OCI-LY3 (cell line): ENCODE results near the gene DOCK11.

Experiments used
- H2AFZ ChIP-seq: fragments of 200-600, 300-600 bp; shearing (Covaris generic); 2 replicates; pipeline ENCODE4 v1.6.0; 2014; ENCODE audit warnings: antibody characterized with exemption, low read depth, low read length
- H3K27ac ChIP-seq: fragments of 200-600, 300-600 bp; sonication (generic); 2 replicates; pipeline ENCODE4 v1.5.1; 2014; ENCODE audit warnings: mild to moderate bottlenecking, low read length, moderate library complexity, mixed read lengths
- H3K27me3 ChIP-seq: fragments of 200-600, 300-600 bp; sonication (generic); 2 replicates; pipeline ENCODE4 v1.6.1; 2014; ENCODE audit warnings: low read depth, low read length, mixed read lengths
- H3K36me3 ChIP-seq: fragments of 200-600, 300-600 bp; sonication (generic); replicated peaks from 2 replicates; pipeline ENCODE3; 2014; ENCODE audit warnings: low read depth, low read length, mixed read lengths
- H3K4me1 ChIP-seq: fragments of 300-600, 200-600 bp; sonication (generic); 2 replicates; pipeline ENCODE4 v1.6.1; 2014; ENCODE audit warnings: low read length, mixed read lengths
- H3K4me2 ChIP-seq: fragments of 200-600, 300-600 bp; sonication (generic); 2 replicates; pipeline ENCODE4 v1.6.1; 2014; ENCODE audit warnings: low read length, mixed read lengths
- H3K4me3 ChIP-seq: fragments of 300-600, 200-600 bp; sonication (generic); 2 replicates; pipeline ENCODE4 v1.5.1; 2014; ENCODE audit warnings: antibody characterized with exemption, mild to moderate bottlenecking, low read length, moderate library complexity
- H3K79me2 ChIP-seq: fragments of 300-600, 200-600 bp; shearing (Covaris generic); 2 replicates; pipeline ENCODE4 v1.6.1; 2014; ENCODE audit warnings: mild to moderate bottlenecking, low read length, mixed read lengths
- H3K9ac ChIP-seq: fragments of 300-600, 200-600 bp; shearing (Covaris generic); 2 replicates; pipeline ENCODE4 v1.6.0; 2014; ENCODE audit warnings: mild to moderate bottlenecking, low read length, moderate library complexity
- H3K9me3 ChIP-seq: fragments of 200-600, 300-600 bp; shearing (Covaris generic); 2 replicates; pipeline ENCODE4 v1.6.1; 2014; ENCODE audit warnings: low read length, mixed read lengths; ENCODE audit not compliant: insufficient read depth
- H4K20me1 ChIP-seq: fragments of 200-600, 300-600 bp; sonication (generic); 2 replicates; pipeline ENCODE4 v1.6.1; 2016; ENCODE audit warnings: low read length, mixed read lengths; ENCODE audit not compliant: insufficient read depth
- CTCF ChIP-seq: fragments of 200-600, 300-600 bp; sonication (generic); IDR thresholded peaks from 2 replicates; pipeline ENCODE4 v1.5.1; 2014; ENCODE audit warnings: antibody characterized with exemption, low read length, low read depth
- EZH2phosphoT487 ChIP-seq: fragments of 200-600 bp; shearing (Covaris generic); IDR thresholded peaks from 2 replicates; pipeline ENCODE4 v1.6.1; 2018; ENCODE audit warnings: antibody characterized with exemption, mixed run types, low read depth

DOCK11 gene

DNA sequence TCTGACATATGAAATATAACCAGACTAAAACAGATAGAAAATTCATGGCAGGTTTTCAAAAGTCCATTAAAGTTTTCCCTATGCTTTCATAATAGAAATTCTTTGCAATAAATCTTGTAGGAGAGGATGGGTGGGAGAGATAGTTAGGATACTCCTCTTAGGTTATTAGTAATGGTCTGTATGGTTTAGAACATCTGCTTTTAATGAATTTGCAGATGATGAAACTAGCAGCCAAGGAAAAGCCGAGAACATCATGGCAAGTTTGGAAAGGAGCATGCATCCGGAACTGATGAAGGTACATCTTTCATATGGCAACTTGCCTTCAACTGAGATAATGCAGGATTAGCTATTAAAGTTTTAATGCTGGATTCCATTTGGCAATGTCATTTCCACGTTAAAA, 70.7 kb downstream of the DOCK11 start:
- no peaks in the 10 kb centered on the region for H3K79me2 ChIP-seq
- no peak overlapping the region for H3K4me3 ChIP-seq
- H4K20me1 ChIP-seq: no peaks in the 10 kb centered on the region
- no peaks in the 10 kb centered on the region for H3K27me3 ChIP-seq
- no peak overlapping the region for H3K4me2 ChIP-seq
- H3K27ac ChIP-seq: no peak overlapping the region
- no peaks in the 10 kb centered on the region for H3K36me3 ChIP-seq
- no peak overlapping the region for H2AFZ ChIP-seq
- H3K4me1 ChIP-seq: no peaks in the 10 kb centered on the region
- no peak overlapping the region for H3K9ac ChIP-seq
- TF ChIP-seq CTCF (no peak), EZH2phosphoT487 (no peak)
- no peaks in the 10 kb centered on the region for H3K9me3 ChIP-seq

- TF ChIP-seq CTCF (no peak), EZH2phosphoT487 (no peak)
- Histone ChIP-seq H3K4me2 (no peak overlapping the region), H3K36me3 (peaks cover 4% of the 10 kb centered on the region), H2AFZ (no peak overlapping the region), H3K9ac (no peak overlapping the region), H3K4me3 (no peak overlapping the region), H3K27me3 (no peaks in the 10 kb centered on the region), H3K4me1 (no peaks in the 10 kb centered on the region), H3K79me2 (no peaks in the 10 kb centered on the region), H3K27ac (no peak overlapping the region), H4K20me1 (no peaks in the 10 kb centered on the region), H3K9me3 (no peaks in the 10 kb centered on the region)
These were observed 74.1 kb downstream of the DOCK11 start for GRCh38 chrX:118569676-118570075.

DNA sequence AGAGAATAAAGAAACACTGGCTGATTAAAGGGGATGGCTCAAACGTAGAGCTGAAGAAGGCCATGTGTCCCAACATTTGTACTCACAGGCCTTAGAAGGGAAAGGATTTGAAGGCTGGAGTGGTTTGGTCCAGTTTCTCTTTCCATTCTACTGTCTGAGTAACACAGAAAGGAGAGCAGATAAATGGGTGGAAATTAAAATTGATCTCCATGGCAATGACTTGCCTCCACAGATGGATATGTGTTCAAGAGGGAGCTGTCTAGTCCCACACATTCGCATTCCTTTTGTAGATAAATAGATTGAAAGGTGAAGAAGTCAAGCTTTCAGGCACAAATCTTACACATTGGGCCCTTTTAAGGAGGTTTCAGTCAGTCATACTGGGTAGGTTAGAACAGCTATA, 74.6 kb downstream of the DOCK11 start:
- Histone ChIP-seq H2AFZ (no peak overlapping the region), H3K27ac (no peak overlapping the region)
- TF ChIP-seq CTCF (no peak), EZH2phosphoT487 (no peak)

GRCh38 chrX:118571836-118572235, 76.2 kb downstream of the DOCK11 start:
- no peak for TF ChIP-seq CTCF
- TF ChIP-seq EZH2phosphoT487: no peak

More for the DNA sequence above, 74.6 kb downstream of the DOCK11 start:
- no peaks in the 10 kb centered on the region for H3K4me1 ChIP-seq
- H4K20me1 ChIP-seq: no peaks in the 10 kb centered on the region
- H3K4me2 ChIP-seq: no peak overlapping the region
- H3K4me3 ChIP-seq: no peak overlapping the region
- H3K36me3 ChIP-seq: peaks cover 4% of the 10 kb centered on the region
- H3K9me3 ChIP-seq: no peaks in the 10 kb centered on the region
- H3K27me3 ChIP-seq: no peaks in the 10 kb centered on the region
- no peaks in the 10 kb centered on the region for H3K79me2 ChIP-seq
- H3K9ac ChIP-seq: no peak overlapping the region

More at GRCh38 chrX:118571836-118572235, 76.2 kb downstream of the DOCK11 start:
- Histone ChIP-seq H3K27ac (no peak overlapping the region), H3K9ac (no peak overlapping the region), H3K4me1 (no peaks in the 10 kb centered on the region), H3K27me3 (no peaks in the 10 kb centered on the region), H2AFZ (no peak overlapping the region), H3K4me3 (no peak overlapping the region), H3K4me2 (no peak overlapping the region), H3K36me3 (peaks cover 4% of the 10 kb centered on the region), H3K9me3 (no peaks in the 10 kb centered on the region), H4K20me1 (no peaks in the 10 kb centered on the region), H3K79me2 (no peaks in the 10 kb centered on the region)
